Measurements from ENCODE around the gene ZCCHC3.

- TF ChIP-seq CTCF (IDR thresholded peaks at IDR 0.05) (no peak), POLR2A (IDR thresholded peaks at IDR 0.05) (no peak)
These were observed 8.2 kb upstream of the ZCCHC3 start for GRCh38 chr20:288956-289692.
